K562 (cell line): ENCODE data around the gene ICA1L. TPM values are rescaled to one million over a fixed set of nuclear protein-coding genes. Genes with fewer than 3 reads are reported as not detected.

Source experiments
- CHAMP1 ChIP-seq: fragments of 450-650 bp; IDR thresholded peaks from 2 replicates; pipeline ENCODE4 v1.6.1; 2016; ENCODE audit warnings: mild to moderate bottlenecking
- CHD4 ChIP-seq: fragments of 200-600 bp; sonication (generic); IDR thresholded peaks from 3 replicates; pipeline ENCODE4 v1.6.1; 2012; ENCODE audit warnings: low read depth, mild to moderate bottlenecking, mixed read lengths, low read length, inconsistent platforms; ENCODE audit not compliant: insufficient read depth, insufficient replicate concordance, poor library complexity, severe bottlenecking
- E2F4 ChIP-seq: sonication (generic); formaldehyde crosslinking; IDR thresholded peaks from 2 replicates; pipeline ENCODE4 v1.8.0; 2022; ENCODE audit warnings: mild to moderate bottlenecking, low read depth, missing genetic modification reagents
- ELF1 ChIP-seq: fragments of 200-800 bp; sonication (Bioruptor generic); IDR thresholded peaks from 2 replicates; pipeline ENCODE4 v1.6.1; 2016; ENCODE audit warnings: missing genetic modification characterization, missing compliant biosample characterization
- NFIC ChIP-seq: fragments of 450-650 bp; IDR thresholded peaks from 2 replicates; pipeline ENCODE4 v1.6.1; 2017; ENCODE audit warnings: mild to moderate bottlenecking, inconsistent platforms
- OTX1 ChIP-seq: fragments of 450-650 bp; formaldehyde crosslinking; IDR thresholded peaks from 2 replicates; pipeline ENCODE4 v1.4.0; 2022; ENCODE audit warnings: mild to moderate bottlenecking
- POLR2AphosphoS5 ChIP-seq: IDR thresholded peaks from 2 replicates; pipeline ENCODE4 v1.6.1; 2011; ENCODE audit warnings: mild to moderate bottlenecking, low read depth, low read length, moderate library complexity; ENCODE audit not compliant: control insufficient read depth, insufficient read depth
- SIN3A ChIP-seq, 2 experiments: fragments of 150-350 bp in 1 of 2; IDR thresholded peaks; 2 replicates each; pipeline ENCODE4 v1.6.1; 2011 to 2016; ENCODE audit warnings: borderline replicate concordance in 2 of 2, low read depth in 2 of 2, low read length in 2 of 2, mild to moderate bottlenecking in 2 of 2, moderate library complexity in 2 of 2; ENCODE audit not compliant: control insufficient read depth in 1 of 2
- THAP12 ChIP-seq: fragments of 250-450 bp; sonication (Bioruptor Pico); IDR thresholded peaks from 2 replicates; pipeline ENCODE4 v1.9.0; 2021; ENCODE audit warnings: mild to moderate bottlenecking, inconsistent platforms
- USF2 ChIP-seq: sonication (generic); formaldehyde crosslinking; IDR thresholded peaks from 2 replicates; pipeline ENCODE4 v1.5.0; 2020; ENCODE audit warnings: missing genetic modification reagents
- XRCC3 ChIP-seq: fragments of 450-650 bp; IDR thresholded peaks from 2 replicates; pipeline ENCODE4 v1.6.1; 2017; ENCODE audit warnings: mild to moderate bottlenecking, moderate library complexity
- ZEB2 ChIP-seq: fragments of 450-650 bp; IDR thresholded peaks from 2 replicates; pipeline ENCODE4 v1.6.1; 2016
- ZNF140 ChIP-seq: fragments of 250-450 bp; sonication (Bioruptor Pico); IDR thresholded peaks from 2 replicates; pipeline ENCODE4 v1.8.0; 2021; ENCODE audit warnings: moderate library complexity, mild to moderate bottlenecking, inconsistent platforms
- ZNF146 ChIP-seq: IDR thresholded peaks from one replicate; pipeline ENCODE4 v1.6.1; 2018; ENCODE audit warnings: missing compliant biosample characterization; ENCODE audit not compliant: unreplicated experiment
- ZNF41 ChIP-seq: fragments of 250-450 bp; sonication (Bioruptor Pico); conservative IDR thresholded peaks from 2 replicates; pipeline ENCODE4 v1.4.0; 2020; ENCODE audit warnings: mild to moderate bottlenecking
- ZNF507 ChIP-seq: conservative IDR thresholded peaks from 2 replicates; pipeline ENCODE4 v1.6.1; 2017; ENCODE audit warnings: missing genetic modification characterization, missing compliant biosample characterization
- ZNF512 ChIP-seq: IDR thresholded peaks from 2 replicates; pipeline ENCODE4 v1.6.1; 2016; ENCODE audit warnings: missing genetic modification characterization, missing compliant biosample characterization
- ZNF644 ChIP-seq: fragments of 200-800 bp; sonication (Bioruptor generic); IDR thresholded peaks from 2 replicates; pipeline ENCODE4 v1.6.1; 2016; ENCODE audit warnings: low read depth, missing genetic modification characterization, missing compliant biosample characterization
- ZSCAN29 ChIP-seq: fragments of 450-650 bp; IDR thresholded peaks from 2 replicates; pipeline ENCODE4 v1.6.1; 2017
- polyA plus RNA-seq, 8 experiments: library from polyadenylated mRNA; depleted of rRNA in 4 of 8; stranded (reverse) in 5 of 8; unstranded in 3 of 8; fragments of >200 nt; fragmentation: Nextera tagmentation in 2 of 8; fragmentation: Illumina TruSeq in 1 of 8; extraction: Ambion mirVana in 2 of 8; extraction: Trizol in 1 of 8; gene quantifications; 2 replicates each; pipeline versions ENCODE4 v1.2.1 to v1.2.3, GENCODE V29; 2011 to 2014; ENCODE audit warnings: inconsistent platforms in 1 of 8, missing spikeins in 1 of 8
- total RNA-seq, 7 experiments: library from RNA; depleted of rRNA in 6 of 7; stranded (reverse); fragments of >200 nt in 6 of 7; fragmentation: Illumina TruSeq in 2 of 7; extraction: Trizol in 2 of 7; gene quantifications; 2 replicates each; pipeline versions ENCODE4 v1.2.1 to v1.2.3, GENCODE V29; 2011 to 2021; ENCODE audit warnings: low replicate concordance in 1 of 7

Gene ICA1L
- total and polyA plus RNA-seq, 9 of the 15 experiments (the other 6 are each of a cell fraction or from before 2014, with no cell fraction given) = 0.57 to 1.7 (median 1.1) TPM

- no peak for TF ChIP-seq THAP12 (CRISPR knock-in tag)
- TF ChIP-seq ZNF512 (tag) = no peak
- TF ChIP-seq OTX1 (CRISPR knock-in tag) = no peak
- TF ChIP-seq ZNF146 = no peak
- no peak for TF ChIP-seq CHD4
- TF ChIP-seq NFIC = no peak; the same call in 1 of the 2 replicates
- peak; percentile 95 for TF ChIP-seq E2F4 (CRISPR knock-in tag)
- no peak for TF ChIP-seq ZNF644
- TF ChIP-seq USF2 (CRISPR knock-in tag) = no peak
- TF ChIP-seq POLR2AphosphoS5 = no peak
- TF ChIP-seq SIN3A (IDR thresholded peaks at IDR 0.05; ENCODE audit: borderline replicate concordance in 2 of 2, control insufficient read depth in 1 of 2, low read depth in 2 of 2, low read length in 2 of 2) = peak in 1 of 2 experiments; percentile 47; a peak in 2 of 4 replicates
- TF ChIP-seq ZSCAN29 = no peak
- no peak for TF ChIP-seq ZEB2
- TF ChIP-seq ZNF140 (CRISPR knock-in tag) = no peak
- TF ChIP-seq ELF1 = no peak; the same call in 1 of the 2 replicates
- no peak for TF ChIP-seq XRCC3
- no peak for TF ChIP-seq CHAMP1
- TF ChIP-seq ZNF41 (CRISPR knock-in tag) = no peak
- TF ChIP-seq ZNF507 = no peak
Measured at GRCh38 chr2:202871300-202872141, at the start of gene ICA1L (continued).
